Astrocyte (in vitro differentiated cells and primary cell): Measurements from ENCODE around the gene APOL1.

Experiments
- CTCF ChIP-seq: IDR thresholded peaks from 2 replicates; pipeline ENCODE4 v1.5.1; 2011; ENCODE audit warnings: low read depth, mild to moderate bottlenecking, inconsistent platforms, low read length, moderate library complexity; ENCODE audit not compliant: insufficient read depth
- EZH2 ChIP-seq: IDR thresholded peaks from 2 replicates; pipeline ENCODE4 v1.6.1; 2012; ENCODE audit warnings: mild to moderate bottlenecking, low read length, inconsistent platforms; ENCODE audit not compliant: insufficient read depth

DNA sequence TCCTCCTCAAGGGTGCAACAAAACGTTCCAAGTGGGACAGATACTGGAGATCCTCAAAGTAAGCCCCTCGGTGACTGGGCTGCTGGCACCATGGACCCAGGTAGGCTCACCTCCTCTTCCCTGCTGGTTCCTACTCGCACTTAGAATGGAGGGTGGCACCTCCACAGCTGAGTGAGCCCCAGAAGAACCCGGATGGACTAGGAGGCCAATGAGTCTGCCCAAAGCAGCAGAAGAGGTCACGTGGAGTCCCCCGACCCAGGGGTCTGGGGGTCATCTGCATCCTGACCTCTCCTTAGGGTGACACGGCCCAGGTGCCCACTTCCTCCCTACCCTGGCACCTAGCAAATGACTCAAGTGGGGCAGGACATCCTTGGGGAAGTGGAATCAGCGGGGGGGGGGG, 4.4 kb downstream of the APOL1 start:
- TF ChIP-seq CTCF, result no peak
- no peak for TF ChIP-seq EZH2
